ENCODE data around the gene SULF2.

DNA sequence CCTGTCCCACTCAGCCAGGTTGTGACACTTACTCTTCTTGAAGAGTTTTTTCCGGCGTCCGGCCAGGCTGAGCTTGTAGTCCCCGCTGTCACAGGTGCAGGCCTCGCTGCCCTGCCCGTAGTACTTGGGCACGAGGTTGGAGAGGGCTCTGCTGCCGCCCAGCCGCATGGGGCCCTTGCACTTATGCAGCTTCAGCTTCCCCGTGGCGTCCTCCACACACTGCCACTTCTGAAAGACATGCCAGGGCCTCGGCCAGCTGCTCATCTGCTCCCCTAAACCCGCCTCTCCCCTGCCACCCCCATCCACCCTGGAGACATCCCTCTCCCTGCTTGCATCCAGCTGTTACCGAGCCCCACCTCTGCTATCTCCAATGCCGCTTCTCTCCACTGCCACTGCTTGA is 113.1 kb downstream of the SULF2 start:
- TF ChIP-seq, protein P1, sequence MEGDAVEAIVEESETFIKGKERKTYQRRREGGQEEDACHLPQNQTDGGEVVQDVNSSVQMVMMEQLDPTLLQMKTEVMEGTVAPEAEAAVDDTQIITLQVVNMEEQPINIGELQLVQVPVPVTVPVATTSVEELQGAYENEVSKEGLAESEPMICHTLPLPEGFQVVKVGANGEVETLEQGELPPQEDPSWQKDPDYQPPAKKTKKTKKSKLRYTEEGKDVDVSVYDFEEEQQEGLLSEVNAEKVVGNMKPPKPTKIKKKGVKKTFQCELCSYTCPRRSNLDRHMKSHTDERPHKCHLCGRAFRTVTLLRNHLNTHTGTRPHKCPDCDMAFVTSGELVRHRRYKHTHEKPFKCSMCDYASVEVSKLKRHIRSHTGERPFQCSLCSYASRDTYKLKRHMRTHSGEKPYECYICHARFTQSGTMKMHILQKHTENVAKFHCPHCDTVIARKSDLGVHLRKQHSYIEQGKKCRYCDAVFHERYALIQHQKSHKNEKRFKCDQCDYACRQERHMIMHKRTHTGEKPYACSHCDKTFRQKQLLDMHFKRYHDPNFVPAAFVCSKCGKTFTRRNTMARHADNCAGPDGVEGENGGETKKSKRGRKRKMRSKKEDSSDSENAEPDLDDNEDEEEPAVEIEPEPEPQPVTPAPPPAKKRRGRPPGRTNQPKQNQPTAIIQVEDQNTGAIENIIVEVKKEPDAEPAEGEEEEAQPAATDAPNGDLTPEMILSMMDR (IDR thresholded peaks at IDR 0.05): no peak
- no peak for TF ChIP-seq POLR2A (IDR thresholded peaks at IDR 0.05)
- no peak for TF ChIP-seq POLR2AphosphoS5 (IDR thresholded peaks at IDR 0.05)
